GM21360 (cell line): Measurements from ENCODE around the gene WFDC5.
"Not testable (repeated sequence)": the region's sequence is repeated elsewhere in the genome, so short reads cannot be mapped to it uniquely, and the experiment has no call there.

Experiments used
- ATAC-seq: cut with Tn5 transposase; IDR thresholded peaks from one replicate; pipeline ENCODE4 v1.9.1; 2021; ENCODE audit warnings: mild to moderate bottlenecking, moderate library complexity; ENCODE audit not compliant: unreplicated experiment

The WFDC5 gene

DNA sequence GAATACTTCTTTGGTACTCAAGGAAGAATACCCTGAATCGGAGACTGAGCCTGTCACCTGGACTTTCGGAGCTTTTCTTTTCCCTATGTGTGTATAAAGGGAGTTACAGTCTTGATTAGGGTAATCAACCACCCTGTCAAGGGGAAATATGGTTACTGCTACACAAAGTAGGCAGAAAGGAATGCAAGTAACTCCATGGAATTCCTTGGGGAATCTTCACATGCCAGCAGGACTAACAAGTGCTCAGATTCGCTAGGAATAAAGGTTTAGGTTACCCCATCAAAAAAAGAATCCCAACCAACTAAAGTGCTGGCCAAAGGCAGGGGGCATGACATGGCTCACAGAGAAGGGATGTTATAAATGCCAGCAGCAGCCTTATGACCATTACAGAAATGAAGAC, 24.5 kb downstream of the WFDC5 start:
- no peak for ATAC-seq

DNA sequence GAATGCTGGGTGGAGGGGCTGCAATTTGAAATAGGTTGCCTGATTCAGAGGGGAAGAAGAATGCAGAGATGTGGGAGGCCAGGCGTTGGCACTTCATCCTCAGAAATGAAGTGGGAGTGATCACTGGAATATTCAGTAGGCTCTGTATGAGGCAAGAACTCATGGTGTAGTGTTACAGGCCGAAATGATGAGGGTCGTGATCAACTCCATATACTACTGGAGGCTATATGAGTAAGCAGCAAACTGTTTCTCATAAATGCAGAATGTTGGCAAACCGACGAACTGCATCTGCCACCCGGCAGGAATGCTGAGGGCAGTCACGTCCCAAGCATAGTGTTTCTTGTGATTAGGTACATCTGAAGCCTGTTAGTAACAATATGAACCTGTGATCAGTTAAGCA, 26.7 kb downstream of the WFDC5 start:
- no peak for ATAC-seq

DNA sequence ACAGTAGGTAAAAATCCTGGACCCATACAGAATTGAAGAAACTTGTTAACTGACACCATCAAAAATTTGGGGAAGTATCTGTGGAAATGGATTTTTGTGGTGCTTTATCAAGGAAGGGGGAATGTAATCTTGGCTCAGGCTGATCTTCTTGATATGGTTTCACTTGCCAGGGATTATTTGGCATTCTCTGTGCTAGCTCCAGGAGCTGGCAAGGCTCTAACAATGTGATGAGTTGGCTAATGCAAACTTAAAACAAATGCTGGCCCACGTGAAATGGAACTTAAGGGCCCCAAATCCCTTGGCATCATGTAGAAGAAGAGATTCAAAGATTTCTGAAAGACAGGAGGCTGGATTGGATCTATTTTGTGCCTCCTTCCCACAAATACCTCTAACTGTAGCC, 27.2 kb downstream of the WFDC5 start:
- ATAC-seq: no peak

DNA sequence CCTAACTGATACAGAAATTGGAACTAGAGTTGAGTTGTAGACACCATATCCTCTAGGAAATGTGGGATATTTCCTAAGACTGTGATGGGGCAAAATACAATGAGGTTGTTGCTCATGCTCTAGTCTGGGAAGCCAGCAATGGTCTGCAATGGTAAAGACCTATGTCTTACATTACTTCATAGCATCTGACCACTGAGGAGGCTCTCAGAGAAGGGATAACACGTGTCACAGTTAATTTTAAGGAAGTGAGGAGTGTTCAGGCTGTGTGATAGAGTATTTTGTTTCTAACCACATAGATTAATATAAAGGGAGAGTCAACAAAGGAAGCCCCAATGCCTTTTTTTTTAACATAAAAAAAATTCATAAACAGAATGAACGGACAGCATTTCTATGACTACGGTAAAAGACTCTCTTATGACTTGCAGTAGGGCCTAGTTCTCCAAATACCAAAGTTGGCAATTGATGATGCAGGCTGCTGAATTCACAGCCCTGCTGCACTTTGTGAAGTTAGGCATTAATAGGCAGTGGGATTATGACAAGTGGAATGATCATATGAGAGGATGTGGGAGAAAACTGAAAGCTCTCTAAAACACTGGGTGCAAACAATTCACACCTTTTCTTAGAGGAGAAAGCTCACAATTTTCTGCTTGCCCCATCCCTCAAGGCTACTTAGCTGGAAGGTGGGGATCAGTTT, 27.7 kb downstream of the WFDC5 start:
- no peak for ATAC-seq

DNA sequence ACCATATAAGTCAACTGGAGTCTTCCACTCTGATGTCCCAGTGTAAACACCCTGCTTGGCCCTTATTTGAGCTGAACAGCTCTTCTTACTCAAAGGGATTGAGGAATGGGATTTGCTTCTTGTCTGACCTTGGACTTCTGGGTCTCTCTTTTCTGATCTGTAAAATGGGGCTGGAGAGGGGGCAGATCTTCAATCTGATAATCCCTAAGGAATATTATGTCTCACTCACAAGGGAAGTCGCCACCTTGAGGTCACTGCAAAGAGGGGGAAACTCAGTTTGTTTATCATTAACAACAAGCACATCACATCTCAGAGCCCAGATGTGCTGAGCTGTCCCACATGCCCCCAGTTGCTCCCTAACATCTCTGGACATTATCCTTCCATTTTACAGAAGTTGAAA, 29.1 kb downstream of the WFDC5 start:
- ATAC-seq: no peak

DNA sequence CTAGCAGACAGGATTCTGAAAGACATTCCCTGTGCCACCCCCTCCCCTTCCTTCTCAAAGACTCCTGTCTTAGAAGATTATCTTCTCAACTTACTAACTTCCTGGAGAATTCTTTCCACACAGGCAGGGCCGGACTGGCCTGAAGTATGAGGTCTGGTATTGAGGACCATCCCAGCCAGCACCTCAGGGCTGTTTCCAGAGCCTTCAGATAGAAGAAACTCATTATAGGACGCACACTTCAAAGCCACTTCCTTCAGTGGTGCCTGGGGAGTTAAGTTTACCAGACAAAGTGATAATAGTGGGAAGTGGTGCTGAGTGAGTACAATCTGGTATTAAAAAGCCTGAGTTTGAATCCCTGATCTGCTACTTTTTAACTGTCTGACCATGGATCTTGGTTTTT, 29.7 kb downstream of the WFDC5 start:
- no peak for ATAC-seq

DNA sequence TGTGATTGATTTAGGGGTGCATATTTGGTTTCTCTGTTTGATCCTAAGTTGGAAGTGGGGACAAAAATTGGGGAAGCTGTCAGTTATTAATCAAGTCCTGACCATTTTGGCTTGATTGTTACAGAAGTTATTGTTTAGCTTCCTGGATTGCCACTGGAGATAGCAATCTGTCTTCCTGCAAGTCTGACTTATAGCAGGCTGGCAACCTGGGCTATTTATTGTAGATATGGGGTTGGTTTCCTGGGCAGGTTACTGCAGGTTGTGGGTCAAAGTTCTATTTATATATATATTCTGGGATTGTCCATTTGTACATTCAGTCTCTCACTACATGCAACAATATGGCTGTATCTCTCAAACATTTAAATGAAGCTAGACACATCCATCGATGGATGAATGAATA, 31.8 kb downstream of the WFDC5 start:
- no peak for ATAC-seq

DNA sequence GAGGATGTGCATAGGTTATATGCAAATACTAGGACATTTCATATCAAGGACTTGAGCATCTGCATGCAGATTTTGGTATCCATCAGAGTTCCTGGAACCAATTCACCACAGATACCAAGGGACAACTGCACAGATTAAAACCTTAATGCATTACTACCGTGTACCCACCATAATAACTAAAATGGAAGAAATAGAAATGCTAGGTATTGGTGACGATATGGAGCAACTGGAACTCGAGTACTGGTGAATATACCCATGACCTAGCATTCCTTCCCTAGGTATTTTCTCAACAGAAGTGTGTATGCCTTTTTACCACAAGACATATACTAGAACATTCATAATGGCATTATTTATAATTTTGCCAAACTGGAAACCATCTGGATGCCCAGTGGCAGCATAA, 32.5 kb downstream of the WFDC5 start:
- no peak for ATAC-seq

DNA sequence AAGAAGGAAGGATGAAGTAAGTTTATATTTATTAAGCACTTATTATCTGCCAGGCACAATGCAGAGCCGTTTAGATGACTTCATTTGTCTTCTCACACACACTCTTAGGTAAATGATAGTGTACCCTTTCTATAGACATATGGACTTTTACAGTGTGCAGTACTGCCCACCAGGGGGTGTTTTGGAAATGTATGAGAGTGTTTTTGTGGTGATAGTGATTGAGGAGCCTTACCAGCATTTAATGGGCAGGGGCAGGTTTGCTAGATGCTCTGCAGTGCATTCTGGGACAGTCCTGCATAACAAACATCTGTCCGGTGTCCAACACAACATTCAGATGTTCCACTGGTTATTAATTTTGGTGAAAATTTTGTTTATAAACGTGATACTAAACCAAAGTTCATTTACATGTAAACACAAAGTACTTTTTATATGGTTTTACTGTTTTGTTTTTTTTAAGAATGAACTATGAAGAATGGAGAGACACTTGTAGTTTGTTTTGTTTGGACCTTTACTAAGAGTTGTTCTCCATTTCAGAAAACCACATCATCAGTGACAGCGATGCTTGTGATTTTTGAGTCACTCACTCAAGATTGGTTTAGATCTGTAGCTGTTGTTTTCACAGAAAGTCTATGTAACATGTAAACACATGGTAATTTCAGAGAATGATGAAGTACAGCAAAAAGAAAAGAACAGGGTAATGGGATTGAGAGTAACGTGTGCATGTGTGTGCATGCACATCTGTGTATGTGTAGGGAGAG, 33.9 kb downstream of the WFDC5 start:
- no peak for ATAC-seq

DNA sequence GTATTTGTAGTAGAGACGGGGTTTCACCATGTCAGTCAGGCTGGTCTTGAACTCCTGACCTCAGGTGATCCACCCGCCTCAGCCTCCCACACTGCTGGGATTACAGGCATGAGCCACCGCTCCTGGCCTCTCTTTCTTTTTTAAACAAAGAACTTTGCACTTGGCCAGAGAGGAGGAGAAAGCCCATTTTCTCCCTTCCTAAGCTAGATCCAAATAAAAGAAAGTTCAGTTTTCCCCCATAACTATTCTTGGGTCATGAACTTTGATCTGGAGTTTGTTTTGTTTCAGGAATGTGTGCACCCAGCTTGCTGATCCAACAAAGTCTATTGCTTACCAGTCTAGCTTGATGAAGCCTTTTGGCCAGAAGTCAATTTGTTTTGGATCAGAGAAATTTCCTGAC, 37.4 kb downstream of the WFDC5 start:
- no peak for ATAC-seq

DNA sequence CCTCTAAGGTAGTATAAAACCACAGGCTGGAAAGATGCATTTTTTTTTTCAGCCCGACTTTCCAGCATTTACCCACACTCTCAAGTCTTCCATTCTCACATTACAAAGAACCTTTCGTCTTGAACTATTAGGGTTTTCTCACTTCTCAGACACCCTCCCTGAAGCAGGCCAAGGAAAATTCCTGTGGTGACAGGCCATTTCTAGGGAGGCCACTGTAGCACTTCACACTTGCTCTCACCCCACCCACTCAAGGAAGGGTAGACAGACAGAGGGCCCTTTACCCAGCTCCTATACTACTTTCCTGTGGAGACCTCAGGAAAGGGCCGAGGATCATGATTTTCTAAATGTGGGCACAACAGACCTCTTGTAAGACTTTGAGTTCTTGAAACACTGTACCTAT, 41.8 kb downstream of the WFDC5 start:
- no peak for ATAC-seq

DNA sequence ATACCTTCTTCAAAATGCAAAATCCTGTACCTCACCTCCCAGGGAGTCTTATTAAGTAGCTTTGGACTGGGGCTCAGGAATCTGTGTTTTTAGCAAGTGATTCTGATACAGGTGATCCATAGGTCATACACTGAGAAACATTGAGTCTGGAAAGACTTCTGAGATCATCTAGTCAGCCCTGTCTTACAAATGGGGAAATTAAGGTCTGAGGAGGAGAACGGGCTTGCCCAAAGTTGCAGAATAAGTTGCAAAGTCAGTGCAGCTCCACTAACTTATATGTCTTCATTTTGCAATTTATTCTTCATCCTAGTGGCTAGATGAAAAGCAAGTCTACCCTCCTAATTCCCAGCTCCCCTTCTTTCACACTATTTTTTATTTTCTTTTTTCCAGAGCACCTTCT, 42.9 kb downstream of the WFDC5 start:
- ATAC-seq: no peak

DNA sequence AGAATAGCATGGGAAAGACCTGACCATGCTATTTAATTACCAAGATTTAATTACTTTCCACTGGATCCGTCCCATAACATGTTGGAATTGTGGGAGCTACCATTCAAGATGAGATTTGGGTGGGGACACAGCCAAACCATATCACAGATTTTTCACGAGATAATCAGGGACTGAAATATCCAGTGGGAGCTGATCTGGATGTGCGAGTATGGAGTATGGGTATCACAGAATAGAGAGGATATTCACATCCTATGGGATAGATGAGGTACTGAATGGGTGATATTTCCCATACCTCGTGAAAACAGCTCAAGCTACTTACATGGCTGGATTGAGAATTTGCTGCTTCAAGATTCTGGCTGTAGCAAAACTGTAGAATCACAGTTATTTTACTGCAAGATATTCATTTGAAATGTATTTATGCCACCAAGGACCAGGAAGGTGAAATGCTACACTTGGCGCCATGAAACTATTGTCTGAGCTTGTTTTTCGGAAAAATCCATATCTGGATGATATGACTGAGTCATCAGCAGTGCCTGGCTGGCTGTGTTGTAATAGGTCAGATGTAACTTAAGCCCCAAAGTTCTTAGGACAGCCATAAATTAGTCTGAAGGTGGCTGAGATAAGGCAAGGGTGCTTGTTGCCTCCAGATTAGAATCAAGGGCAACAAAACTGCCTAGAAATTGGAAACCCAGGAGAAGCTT, 43.9 kb downstream of the WFDC5 start:
- ATAC-seq: no peak

DNA sequence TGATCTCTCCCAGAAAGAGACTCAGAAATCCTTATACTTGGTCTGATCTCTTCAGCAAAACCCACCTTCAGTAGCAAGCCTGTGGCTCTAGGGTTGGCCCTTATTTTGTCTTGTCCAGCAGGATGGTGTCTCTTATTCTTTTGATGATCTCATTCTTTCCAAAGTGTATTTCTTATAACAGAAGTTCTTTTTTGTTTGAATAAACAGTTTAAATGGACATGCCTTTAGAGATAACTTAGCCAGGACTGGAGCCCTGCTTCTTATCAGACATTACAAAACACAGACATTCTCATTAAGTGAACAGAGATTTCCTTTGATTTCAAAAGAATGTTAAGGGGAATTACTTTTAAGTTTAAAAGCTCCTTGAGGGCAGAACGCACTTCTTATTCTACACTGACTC, 45.7 kb downstream of the WFDC5 start:
- no peak for ATAC-seq

DNA sequence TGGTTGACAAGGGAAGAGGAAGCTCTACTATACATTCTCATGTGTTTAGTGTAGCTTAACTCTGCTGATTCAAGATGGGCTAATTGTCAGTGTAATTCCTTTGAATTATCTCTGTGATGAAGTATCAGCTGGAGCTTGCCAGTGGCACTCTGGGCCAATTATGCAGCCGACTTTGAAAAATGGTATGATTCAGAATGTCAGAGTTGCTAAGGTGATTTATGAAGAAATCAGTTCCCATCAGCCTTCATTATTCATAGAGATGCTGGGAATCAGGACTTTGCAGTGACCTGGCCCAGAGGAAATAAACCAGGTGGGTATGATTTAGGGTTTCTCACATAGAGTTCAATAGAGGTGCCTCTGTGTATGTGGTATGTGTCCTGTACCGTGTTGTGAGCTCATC, 47.4 kb downstream of the WFDC5 start:
- no peak for ATAC-seq

DNA sequence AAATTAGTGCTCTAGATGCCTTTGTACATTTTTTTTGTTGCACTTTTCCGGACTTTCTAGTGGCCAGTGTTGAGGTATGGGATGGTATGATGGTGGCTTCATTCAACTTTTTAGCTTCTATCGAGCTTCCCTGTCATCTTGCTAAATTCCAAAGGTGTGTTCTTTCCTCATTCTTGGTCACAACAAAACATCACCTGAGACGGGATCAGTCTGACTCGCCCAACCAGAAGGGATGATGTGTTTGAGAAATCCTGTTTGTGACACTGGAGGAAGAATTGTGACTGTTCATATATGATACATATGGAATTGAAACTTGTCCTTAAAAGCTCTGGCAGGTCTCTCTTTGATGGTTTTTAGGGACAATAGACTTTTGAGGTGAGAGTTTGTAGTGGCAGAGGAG, 47.9 kb downstream of the WFDC5 start:
- ATAC-seq: no peak

DNA sequence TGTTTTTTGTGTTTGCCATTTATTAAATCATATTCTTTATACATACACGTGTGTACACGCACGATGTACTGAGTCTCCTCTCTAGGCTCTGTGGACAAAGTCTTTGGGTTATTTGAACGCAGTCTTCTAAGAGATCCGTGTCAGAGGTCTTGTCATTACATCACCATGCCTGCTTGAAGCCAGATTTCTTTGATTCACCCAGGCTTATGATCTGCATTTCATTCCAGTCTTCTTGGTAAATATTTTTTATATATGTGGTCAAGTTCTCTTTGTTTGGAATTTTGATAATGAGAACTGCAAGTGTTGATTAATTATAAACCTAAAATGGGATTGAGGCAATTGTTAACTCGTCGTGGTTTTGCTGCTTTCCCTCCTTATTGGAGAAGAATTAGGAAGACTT, 48.6 kb downstream of the WFDC5 start:
- no peak for ATAC-seq

DNA sequence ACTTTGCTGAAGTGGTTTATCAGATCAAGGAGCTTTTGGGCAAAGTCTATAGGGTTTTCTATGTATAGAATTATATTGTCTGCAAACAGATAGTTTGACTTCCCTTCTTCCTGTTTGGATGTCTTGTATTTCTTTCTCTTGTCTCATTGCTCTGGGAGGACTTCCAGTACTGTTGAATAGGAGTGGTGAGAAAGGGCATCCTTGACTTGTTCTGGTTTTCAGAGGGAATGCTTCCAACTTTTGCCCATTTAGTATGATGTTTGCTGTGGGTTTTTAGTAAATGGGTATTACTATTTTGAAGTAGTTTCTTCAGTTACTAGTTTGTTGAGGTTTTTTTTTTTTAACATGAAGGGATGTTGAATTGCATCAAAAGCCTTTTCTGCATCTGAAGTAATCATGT, 50.2 kb downstream of the WFDC5 start:
- ATAC-seq: no peak

DNA sequence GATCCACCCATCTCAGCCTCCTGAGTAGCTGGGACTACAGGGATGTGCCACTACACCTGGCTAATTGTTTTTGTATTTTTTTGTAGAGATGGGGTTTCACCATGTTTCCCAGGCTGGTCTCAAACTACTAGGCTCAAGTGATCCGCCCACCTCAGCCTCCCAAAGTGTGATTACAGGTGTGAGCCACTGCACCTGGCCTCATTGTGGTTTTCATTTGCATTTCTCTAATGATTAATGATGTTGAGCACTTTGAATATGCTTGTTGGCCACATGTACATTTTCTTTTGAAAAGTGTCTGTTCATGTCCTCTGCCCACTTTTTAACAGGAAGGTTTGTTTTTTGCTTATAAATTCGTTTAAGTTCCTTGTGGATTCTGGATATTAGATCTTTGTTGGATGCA, 51.9 kb downstream of the WFDC5 start:
- ATAC-seq: not testable (repeated sequence)

DNA sequence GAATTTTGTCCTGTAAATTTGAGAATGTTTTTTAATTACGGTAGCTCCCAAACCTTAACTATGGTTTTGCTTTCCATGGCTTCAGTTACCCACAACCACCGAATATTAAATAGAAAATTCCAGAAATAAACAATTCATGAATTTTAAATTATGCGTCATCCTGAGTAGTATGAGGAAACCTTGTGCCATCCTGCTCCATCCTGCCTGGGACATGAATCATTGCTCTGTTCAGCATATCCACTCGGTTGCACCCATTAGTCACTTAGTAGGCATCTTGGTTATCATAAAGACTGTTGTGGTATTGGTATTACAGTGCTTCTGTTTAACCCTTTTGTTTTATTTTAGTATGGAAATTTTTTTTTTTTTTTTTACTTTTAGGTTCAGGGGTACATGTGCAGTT, 53.7 kb downstream of the WFDC5 start:
- ATAC-seq: no peak

DNA sequence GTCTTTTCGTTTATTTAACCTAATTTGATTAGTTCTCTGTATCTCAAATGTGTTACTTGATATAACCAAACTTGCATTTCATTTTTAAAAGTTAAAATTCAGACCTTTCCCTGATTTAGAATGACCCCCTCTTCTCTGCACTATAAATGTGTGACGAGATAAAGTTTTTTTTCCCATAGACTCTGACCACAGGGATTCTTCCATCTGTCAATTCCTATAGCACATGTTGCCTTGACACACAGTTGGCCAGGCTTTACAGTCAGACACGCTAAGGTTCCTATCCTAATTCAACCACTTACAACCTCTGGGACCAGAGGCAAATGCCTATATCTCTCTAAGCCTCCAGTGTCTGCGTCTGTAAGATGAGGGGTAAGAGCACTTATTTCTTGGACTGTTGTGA, 54.7 kb downstream of the WFDC5 start:
- no peak for ATAC-seq
